Measurements from ENCODE around the gene FLT4. TPM values are rescaled to one million over a fixed set of nuclear protein-coding genes. Genes with fewer than 3 reads are reported as not detected.

Gene FLT4
- total RNA-seq, 1 experiment from 2014 or later: not detected

GRCh38 chr5:180628827-180629750 lies 20.3 kb downstream of the FLT4 start:
- no peaks in the 10 kb centered on the region for H3K4me1 ChIP-seq (ENCODE audit: insufficient read depth, low read length)
- CTCF ChIA-PET: interaction anchor here (0.6 kb wide), 1 partner anchor 125 kb away, joined by 3 read pairs; no protein-coding TSS in a partner anchor
- ATAC-seq (no peak), DNase-seq (no peak)
- no peak for TF ChIP-seq EZH2 (IDR thresholded peaks at IDR 0.05; ENCODE audit: low read length, unreplicated experiment)
- TF ChIP-seq, protein P1, sequence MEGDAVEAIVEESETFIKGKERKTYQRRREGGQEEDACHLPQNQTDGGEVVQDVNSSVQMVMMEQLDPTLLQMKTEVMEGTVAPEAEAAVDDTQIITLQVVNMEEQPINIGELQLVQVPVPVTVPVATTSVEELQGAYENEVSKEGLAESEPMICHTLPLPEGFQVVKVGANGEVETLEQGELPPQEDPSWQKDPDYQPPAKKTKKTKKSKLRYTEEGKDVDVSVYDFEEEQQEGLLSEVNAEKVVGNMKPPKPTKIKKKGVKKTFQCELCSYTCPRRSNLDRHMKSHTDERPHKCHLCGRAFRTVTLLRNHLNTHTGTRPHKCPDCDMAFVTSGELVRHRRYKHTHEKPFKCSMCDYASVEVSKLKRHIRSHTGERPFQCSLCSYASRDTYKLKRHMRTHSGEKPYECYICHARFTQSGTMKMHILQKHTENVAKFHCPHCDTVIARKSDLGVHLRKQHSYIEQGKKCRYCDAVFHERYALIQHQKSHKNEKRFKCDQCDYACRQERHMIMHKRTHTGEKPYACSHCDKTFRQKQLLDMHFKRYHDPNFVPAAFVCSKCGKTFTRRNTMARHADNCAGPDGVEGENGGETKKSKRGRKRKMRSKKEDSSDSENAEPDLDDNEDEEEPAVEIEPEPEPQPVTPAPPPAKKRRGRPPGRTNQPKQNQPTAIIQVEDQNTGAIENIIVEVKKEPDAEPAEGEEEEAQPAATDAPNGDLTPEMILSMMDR (conservative IDR thresholded peaks at IDR 0.05; ENCODE audit: low read depth, low read length): no peak
- no peak for TF ChIP-seq EZH2phosphoT487 (IDR thresholded peaks at IDR 0.05; ENCODE audit: borderline replicate concordance, low read length)
- no peaks in the 10 kb centered on the region for H3K36me3 ChIP-seq (ENCODE audit: low read depth, low read length)
- H3K27me3 ChIP-seq (ENCODE audit: low read length): peaks cover 4% of the 10 kb centered on the region; the same call in 1 of the 2 replicates
- H3K9me3 ChIP-seq (ENCODE audit: low read length): no peaks in the 10 kb centered on the region
- H3K27ac ChIP-seq (ENCODE audit: low read length): no peak overlapping the region
- H3K9ac ChIP-seq (ENCODE audit: low read length): no peak overlapping the region
- no peak overlapping the region for H3K4me2 ChIP-seq (ENCODE audit: low read length)
- H4K20me1 ChIP-seq (ENCODE audit: low read length): no peaks in the 10 kb centered on the region
- H3K79me2 ChIP-seq (ENCODE audit: low read length): no peaks in the 10 kb centered on the region
- POLR2A ChIA-PET (ENCODE audit: unreplicated experiment): no interaction called here
- no peak overlapping the region for H2AFZ ChIP-seq (ENCODE audit: low read length)
- no TSS peak for BruUV-seq (replicated peaks)
- intact Hi-C loops (cut with micrococcal nuclease): no loop called here
- no peaks in the 10 kb centered on the region for H3F3A ChIP-seq (ENCODE audit: low read length, unreplicated experiment)
- H3K9me2 ChIP-seq (replicated peaks; ENCODE audit: low read length): no peaks in the 10 kb centered on the region
- H3K4me3 ChIP-seq (ENCODE audit: low read length): no peak overlapping the region

DNA sequence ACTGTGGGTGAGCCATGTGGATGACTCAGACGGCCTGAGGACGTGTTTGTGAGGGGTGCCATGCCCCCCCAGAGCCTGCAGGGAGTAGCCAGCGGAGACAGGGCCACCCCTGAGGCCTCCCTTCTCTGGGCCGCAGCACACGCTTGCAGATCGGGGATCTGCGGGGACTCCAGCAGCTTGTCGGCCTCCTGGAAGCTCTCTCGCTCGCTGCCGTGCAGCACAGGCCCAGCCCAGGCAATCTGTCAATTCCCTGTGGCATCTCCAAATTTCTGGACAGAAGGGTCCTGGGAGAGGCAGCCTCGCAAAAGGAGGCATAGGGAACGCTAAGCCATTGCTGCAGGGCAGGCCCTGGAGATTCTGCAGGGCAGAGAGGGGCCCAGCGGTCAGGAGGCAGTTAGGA lies 21.2 kb downstream of the FLT4 start:
- Histone ChIP-seq H3K9me2 (replicated peaks; ENCODE audit: low read length) (no peaks in the 10 kb centered on the region), H3K9me3 (ENCODE audit: low read length) (no peaks in the 10 kb centered on the region), H3K4me2 (ENCODE audit: low read length) (no peak overlapping the region), H4K20me1 (ENCODE audit: low read length) (no peaks in the 10 kb centered on the region), H3K36me3 (ENCODE audit: low read depth, low read length) (no peaks in the 10 kb centered on the region), H3F3A (ENCODE audit: low read length, unreplicated experiment) (no peaks in the 10 kb centered on the region), H3K27me3 (ENCODE audit: low read length) (no peaks in the 10 kb centered on the region), H3K27ac (ENCODE audit: low read length) (no peak overlapping the region), H2AFZ (ENCODE audit: low read length) (no peak overlapping the region), H3K4me3 (ENCODE audit: low read length) (no peak overlapping the region), H3K9ac (ENCODE audit: low read length) (no peak overlapping the region), H3K4me1 (ENCODE audit: insufficient read depth, low read length) (no peaks in the 10 kb centered on the region), H3K79me2 (ENCODE audit: low read length) (no peaks in the 10 kb centered on the region)
- BruUV-seq (replicated peaks): no TSS peak
- intact Hi-C loops (cut with micrococcal nuclease): no loop called here
- ChIA-PET POLR2A (ENCODE audit: unreplicated experiment) (no interaction called here), CTCF (no interaction called here)
- TF ChIP-seq EZH2phosphoT487 (IDR thresholded peaks at IDR 0.05; ENCODE audit: borderline replicate concordance, low read length) (no peak), EZH2 (IDR thresholded peaks at IDR 0.05; ENCODE audit: low read length, unreplicated experiment) (no peak)
- TF ChIP-seq, protein P1 (conservative IDR thresholded peaks at IDR 0.05; ENCODE audit: low read depth, low read length): no peak
- no peak for ATAC-seq
- DNase-seq: no peak

All from PC-3 (cell line).